Stimulated activated CD4-positive, alpha-beta T cell treated with anti-CD3 and anti-CD28 coated beads, Interleukin-1b, Interleukin-23, amount 100 ng/mL, for 4 hours (primary cell): ENCODE measurements around the gene DHPS.
"Not testable (repeated sequence)": the region's sequence is repeated elsewhere in the genome, so short reads cannot be mapped to it uniquely, and the experiment has no call there.

Source experiments
- DNase-seq, 2 donors: peaks; one replicate each; pipeline ENCODE4 v3.0.0-alpha.2; 2020; ENCODE audit warnings: low read depth in 2 of 2

The DHPS gene

GRCh38 chr19:12681074-12681987, at the start of gene DHPS:
DHPS (minus strand) TSS chr19:12681880; CDS start chr19:12681766, 114 bp downstream.
- peak; percentile 79 to 81 for DNase-seq

GRCh38 chr19:12731337-12731736, 49.7 kb upstream of the DHPS start:
- DNase-seq = no peak

DNA sequence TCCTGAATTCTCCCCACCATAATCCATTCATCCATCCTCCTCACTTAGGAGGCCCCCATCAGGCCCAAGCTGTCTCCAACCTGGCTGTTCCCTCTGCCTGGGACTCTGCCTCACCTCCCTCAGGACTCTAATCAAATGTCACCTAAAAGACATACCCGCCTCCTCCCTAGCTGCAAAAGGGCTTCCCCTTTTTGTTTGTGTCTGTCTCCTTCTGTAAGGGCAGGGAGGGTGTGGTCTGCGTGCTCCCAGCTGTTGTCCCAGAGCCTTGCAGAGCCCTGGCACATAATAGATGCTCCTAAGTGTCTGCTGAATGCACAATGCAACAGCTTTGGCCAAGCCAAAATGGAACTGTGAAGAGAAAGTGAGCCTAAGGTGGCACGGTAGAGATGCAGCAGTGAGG, 48.4 kb upstream of the DHPS start:
- no peak for DNase-seq

GRCh38 chr19:12727745-12728433, 46.2 kb upstream of the DHPS start:
- DNase-seq = no peak

GRCh38 chr19:12726988-12727316, 45.3 kb upstream of the DHPS start:
- DNase-seq = no peak

DNA sequence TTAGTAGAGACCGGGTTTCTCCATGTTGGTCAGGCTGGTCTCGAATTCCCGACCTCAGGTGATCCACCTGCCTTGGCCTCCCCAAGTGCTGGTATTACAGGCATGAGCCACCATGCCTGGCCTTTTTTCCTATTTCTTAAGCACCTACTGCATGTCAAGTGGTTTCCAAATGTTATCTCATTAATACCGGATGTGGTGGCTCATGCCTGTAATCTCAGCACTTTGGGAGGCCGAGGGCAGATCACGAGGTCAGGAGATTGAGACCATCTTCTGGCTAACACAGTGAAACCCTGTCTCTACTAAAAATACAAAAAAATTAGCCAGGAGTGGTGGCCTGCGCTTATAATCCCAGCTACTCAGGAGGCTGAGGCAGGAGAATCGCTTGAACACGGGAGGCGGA, 43.9 kb upstream of the DHPS start:
- DNase-seq = not testable (repeated sequence)

GRCh38 chr19:12723641-12724426, 42.2 kb upstream of the DHPS start, which contains the start of gene TNPO2:
TNPO2 (minus strand) TSS chr19:12723932; CDS start chr19:12720977, 2,955 bp downstream.
- DNase-seq = peak; percentile 57 to 67

GRCh38 chr19:12723381-12723640, 41.6 kb upstream of the DHPS start:
- DNase-seq = no peak

DNA sequence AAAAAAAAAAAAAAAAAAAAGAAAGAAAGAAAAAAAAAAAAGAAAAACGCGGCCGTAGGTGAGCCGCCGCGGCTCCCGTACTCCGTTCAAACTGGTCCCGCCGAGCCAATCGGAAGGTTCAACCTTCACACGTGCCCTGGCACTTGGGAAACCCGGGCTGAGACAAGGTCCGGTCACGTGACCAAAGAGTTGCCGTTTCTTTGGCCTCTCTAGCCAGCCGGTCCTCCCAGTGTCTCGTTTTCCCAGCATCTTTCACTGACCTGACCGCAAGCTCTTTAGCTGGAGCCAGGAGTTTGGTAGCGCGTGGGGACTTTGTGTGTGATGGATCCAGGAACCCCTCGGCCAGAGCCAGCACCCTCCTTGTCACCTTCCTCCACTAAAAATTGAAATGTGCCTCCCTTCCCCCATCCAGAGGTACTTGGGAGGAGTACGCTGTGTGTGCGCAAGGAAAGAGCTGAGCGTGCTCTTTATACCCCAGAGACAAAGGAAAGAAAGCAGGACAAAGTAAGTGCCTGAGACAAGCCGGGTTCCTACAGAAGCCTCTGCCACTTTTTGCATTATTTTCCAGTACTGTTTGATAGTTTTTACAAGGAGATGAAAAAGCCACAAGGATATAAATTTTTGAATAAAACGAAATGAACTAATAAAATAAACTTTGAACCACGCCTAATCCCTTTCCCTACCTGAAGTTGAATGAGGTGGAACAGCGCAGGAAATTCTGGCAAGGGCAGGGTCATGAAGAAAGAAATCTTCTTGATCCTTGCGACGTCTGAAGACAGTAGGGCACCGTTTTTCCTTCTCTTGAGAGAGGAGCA, 41.1 kb upstream of the DHPS start:
- DNase-seq = peak; percentile 79 to 85

DNA sequence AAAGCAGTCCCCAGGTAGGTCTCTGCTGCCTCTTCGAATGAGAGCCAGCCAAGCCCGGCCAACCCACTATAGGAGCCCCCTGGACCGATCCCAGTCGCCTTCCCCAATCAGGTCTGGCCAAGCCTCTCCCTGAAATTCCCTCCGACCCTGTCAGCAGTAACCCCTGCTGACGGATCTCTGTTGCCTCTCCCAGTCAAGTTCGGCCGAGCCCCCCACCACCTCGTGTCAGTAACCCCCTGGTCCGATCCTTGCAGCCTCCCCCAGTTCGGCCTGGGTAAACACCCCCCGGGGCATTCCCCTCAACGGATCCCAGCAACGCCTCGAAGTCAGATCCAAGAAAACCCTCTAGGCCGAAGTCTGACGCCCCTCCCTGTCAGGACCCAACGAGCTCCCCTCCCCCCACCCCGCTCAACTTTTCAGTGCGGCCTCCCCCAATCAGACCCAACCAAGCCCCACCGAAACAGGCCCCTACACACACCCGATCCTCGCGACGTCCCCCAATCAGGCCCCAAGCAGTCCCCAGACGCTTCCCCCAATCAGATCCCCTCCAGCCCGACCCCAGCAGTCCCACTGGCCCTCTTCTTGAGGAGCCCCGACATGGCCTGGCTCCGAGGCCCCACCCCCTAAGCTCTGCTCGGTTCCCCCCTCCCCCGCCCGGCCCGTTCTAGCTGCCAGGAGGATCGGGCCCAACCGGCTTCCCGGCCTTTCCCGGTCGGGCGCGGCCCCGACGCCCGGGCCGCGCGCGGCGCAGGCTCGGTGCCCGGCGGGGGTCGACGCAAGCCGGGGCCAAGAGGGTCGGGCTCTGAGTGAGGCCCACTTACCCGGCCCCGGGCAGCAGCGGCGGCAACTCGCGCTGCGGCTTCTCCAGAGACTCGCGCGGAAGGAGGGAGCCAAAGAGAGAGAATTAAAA, 40.2 kb upstream of the DHPS start:
- DNase-seq = peak in 1 of 2 donors; percentile 47

- DNase-seq = no peak
These were observed 39.4 kb upstream of the DHPS start for GRCh38 chr19:12720851-12721655.

DNA sequence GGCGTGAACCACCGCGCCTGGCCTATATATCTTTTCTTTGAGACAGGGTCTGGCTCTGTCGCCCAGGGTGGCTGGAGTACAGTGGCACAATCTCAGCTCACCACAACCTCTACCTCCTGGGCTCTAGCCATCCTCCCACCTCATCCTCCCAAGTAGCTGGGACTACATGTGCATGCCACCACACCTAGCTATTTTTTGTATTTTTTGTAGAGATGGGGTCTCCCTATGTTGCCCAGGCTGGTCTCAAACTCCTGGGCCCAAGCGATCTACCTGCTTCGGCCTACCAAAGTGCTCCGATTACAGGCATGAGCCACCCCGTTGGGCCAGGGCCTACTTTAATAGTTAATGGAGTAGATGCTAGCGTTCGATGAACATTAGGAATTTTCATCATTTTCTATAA, 38.6 kb upstream of the DHPS start:
- DNase-seq = no peak

GRCh38 chr19:12715929-12716328, 34.2 kb upstream of the DHPS start:
- DNase-seq = no peak

DNA sequence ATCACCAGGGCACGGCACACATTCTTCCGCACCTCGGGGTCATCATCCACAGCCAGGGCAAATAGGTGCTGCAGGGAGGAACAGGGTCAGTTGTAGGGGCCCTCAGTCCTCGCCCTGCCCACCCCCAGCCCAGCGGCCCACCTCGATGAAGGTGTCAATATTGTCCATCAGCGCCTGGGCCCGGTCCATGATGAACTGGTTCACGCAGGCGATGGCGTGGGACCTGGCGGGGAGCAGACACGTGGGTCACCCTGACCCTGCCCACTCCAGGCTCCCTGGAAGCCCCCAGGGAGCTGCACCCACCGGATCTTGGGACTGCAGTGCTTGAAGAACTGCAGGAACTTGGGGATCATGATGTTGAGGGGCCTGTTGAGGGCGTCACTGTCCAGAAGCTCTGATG, 33.4 kb upstream of the DHPS start:
- no peak for DNase-seq

DNA sequence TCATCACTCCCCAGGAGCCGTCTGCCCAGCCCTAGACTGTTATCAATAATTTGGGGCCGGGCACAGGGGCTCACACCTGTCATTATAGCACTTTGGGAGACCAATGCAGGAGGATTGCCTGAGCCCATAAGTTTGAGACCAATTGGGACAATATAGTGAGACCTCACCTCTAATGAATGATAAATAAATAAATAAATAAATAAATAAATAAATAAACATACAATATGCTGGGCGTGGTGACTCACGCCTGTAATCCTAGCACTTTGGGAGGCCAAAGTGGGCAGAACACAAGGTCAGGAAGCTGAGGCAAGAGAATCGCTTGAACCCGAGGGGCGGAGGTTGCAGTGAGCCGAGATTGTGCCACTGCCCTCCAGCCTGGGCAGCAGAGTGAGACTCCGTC, 31.6 kb upstream of the DHPS start:
- not testable (repeated sequence) for DNase-seq

DNA sequence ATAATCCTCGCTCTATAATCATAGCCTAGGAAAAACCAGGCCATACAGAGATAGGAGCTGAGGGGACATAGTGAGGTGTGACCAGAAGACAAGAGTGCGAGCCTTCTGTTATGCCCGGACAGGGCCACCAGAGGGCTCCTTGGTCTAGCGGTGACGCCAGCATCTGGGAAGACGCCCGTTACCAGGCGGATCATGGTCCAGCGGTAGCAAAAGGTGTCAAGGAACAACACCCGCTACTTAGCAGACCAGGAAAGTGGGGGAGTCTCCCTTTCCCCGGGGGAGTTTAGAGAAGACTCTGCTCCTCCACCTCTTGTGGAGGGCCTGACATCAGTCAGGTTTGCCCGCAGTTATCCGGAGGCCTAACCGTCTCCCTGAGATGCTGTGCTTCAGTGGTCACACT, 30.4 kb upstream of the DHPS start:
- not testable (repeated sequence) for DNase-seq

- no peak for DNase-seq
These were observed 29.5 kb upstream of the DHPS start for GRCh38 chr19:12711187-12711586.

- DNase-seq = no peak
These were observed 27.0 kb upstream of the DHPS start for GRCh38 chr19:12708641-12709040.

DNA sequence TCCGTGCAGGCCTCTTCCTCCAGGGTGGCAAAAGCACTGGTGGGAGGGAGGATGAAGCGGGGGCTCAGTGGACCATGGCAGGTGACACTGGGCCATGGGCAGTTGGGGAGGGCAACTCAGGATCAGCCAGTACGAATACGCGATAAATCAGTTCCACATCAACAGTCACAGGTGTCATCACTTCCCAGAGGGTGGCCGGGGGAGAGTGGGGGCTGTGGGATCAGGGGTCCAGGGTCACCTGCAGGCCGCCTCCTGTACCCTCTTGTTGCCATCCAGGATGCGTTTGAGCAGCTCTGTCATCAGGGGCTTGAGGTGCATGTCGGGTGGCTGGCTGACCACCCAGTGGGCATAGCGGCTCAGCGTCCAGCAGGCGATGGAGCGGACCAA, 24.6 kb upstream of the DHPS start:
- DNase-seq = no peak
